ENCODE results near the gene TAPBP. TPM values are rescaled to one million over a fixed set of nuclear protein-coding genes. Genes with fewer than 3 reads are reported as not detected.
"Not testable (repeated sequence)": the region's sequence is repeated elsewhere in the genome, so short reads cannot be mapped to it uniquely, and the experiment has no call there.

The TAPBP gene
- total and polyA plus RNA-seq, 2 donors (not counting 1 experiment from before 2014, with no cell fraction given), result 50.3 to 56.0 TPM

- peak within 1 kb of the TSS; percentile 70 for H3K4me2 ChIP-seq (ENCODE audit: extremely low read depth, insufficient read depth, low read length)
- no peak within 1 kb of the TSS for H2AFZ ChIP-seq (ENCODE audit: low read length)
- H4K20me1 ChIP-seq (ENCODE audit: control insufficient read depth, extremely low read depth, insufficient read depth, low read length), result no peaks in the 10 kb centered on the region
- peak within 1 kb of the TSS; percentile 18 to 59 (median 46) for H3K4me3 ChIP-seq (replicated peaks in 1 of 4; ENCODE audit: control extremely low read depth in 1 of 4, insufficient read depth in 1 of 4, low read depth in 3 of 4, low read length in 4 of 4)
- H3K36me3 ChIP-seq (ENCODE audit: control insufficient read depth, insufficient read depth, low read length), result peaks cover 35% of the 10 kb centered on the region
- no peaks in the 10 kb centered on the region for H3K9me3 ChIP-seq (ENCODE audit: control insufficient read depth, insufficient read depth, low read depth, low read length)
- peak; percentile 69 to 75 for DNase-seq (ENCODE audit: low read depth in 2 of 2)
- peak; percentile 33 to 37 for TF ChIP-seq CTCF (conservative IDR thresholded peaks at IDR 0.05 in 1 of 2, IDR thresholded peaks at IDR 0.05 in 1 of 2; ENCODE audit: low read depth in 1 of 2, low read length in 2 of 2)
- no peak for TF ChIP-seq EZH2 (IDR thresholded peaks at IDR 0.05; ENCODE audit: low read length, missing control alignments)
- H3K9ac ChIP-seq (ENCODE audit: insufficient read depth, low read length), result peak within 1 kb of the TSS; percentile 52
- no peaks in the 10 kb centered on the region for H3K27me3 ChIP-seq (ENCODE audit: control insufficient read depth, insufficient read depth, low read length)
- peak within 1 kb of the TSS; percentile 67 for H3K27ac ChIP-seq (ENCODE audit: insufficient read depth, low read length)
- H3K79me2 ChIP-seq (ENCODE audit: control insufficient read depth, insufficient read depth, low read length), result peaks cover 39% of the 10 kb centered on the region
- peaks cover 19% of the 10 kb centered on the region for H3K4me1 ChIP-seq (ENCODE audit: control insufficient read depth, extremely low read depth, insufficient read depth, low read length)
These were observed 36.8 kb downstream of the TAPBP start, which contains the start of gene B3GALT4 for GRCh38 chr6:33276864-33277662. B3GALT4 (plus strand) TSS chr6:33277123; CDS start chr6:33277420, 297 bp downstream.

GRCh38 chr6:33276581-33276863 is 37.4 kb downstream of the TAPBP start:
- Histone ChIP-seq H3K27me3 (ENCODE audit: control insufficient read depth, insufficient read depth, low read length) (no peaks in the 10 kb centered on the region), H3K36me3 (ENCODE audit: control insufficient read depth, insufficient read depth, low read length) (peaks cover 34% of the 10 kb centered on the region), H4K20me1 (ENCODE audit: control insufficient read depth, extremely low read depth, insufficient read depth, low read length) (no peaks in the 10 kb centered on the region), H3K9me3 (ENCODE audit: control insufficient read depth, insufficient read depth, low read depth, low read length) (no peaks in the 10 kb centered on the region), H3K4me1 (ENCODE audit: control insufficient read depth, extremely low read depth, insufficient read depth, low read length) (peaks cover 19% of the 10 kb centered on the region), H3K4me3 (replicated peaks in 1 of 4; ENCODE audit: control extremely low read depth in 1 of 4, insufficient read depth in 1 of 4, low read depth in 3 of 4, low read length in 4 of 4) (peak overlapping the region; percentile 18 to 59 (median 46)), H3K79me2 (ENCODE audit: control insufficient read depth, insufficient read depth, low read length) (peaks cover 41% of the 10 kb centered on the region), H2AFZ (ENCODE audit: low read length) (no peak overlapping the region), H3K4me2 (ENCODE audit: extremely low read depth, insufficient read depth, low read length) (peak overlapping the region; percentile 55), H3K9ac (ENCODE audit: insufficient read depth, low read length) (peak overlapping the region; percentile 52), H3K27ac (ENCODE audit: insufficient read depth, low read length) (peak overlapping the region; percentile 67)
- peak in 1 of 2 donors; percentile 4 for DNase-seq (ENCODE audit: low read depth in 2 of 2)
- TF ChIP-seq EZH2 (IDR thresholded peaks at IDR 0.05; ENCODE audit: low read length, missing control alignments), result no peak
- no peak for TF ChIP-seq CTCF (conservative IDR thresholded peaks at IDR 0.05 in 1 of 2, IDR thresholded peaks at IDR 0.05 in 1 of 2; ENCODE audit: low read depth in 1 of 2, low read length in 2 of 2)

GRCh38 chr6:33275795-33276580 is 37.9 kb downstream of the TAPBP start:
- peak overlapping the region; percentile 67 for H3K27ac ChIP-seq (ENCODE audit: insufficient read depth, low read length)
- H3K9ac ChIP-seq (ENCODE audit: insufficient read depth, low read length); H3K9me3 ChIP-seq (ENCODE audit: control insufficient read depth, insufficient read depth, low read depth, low read length); H2AFZ ChIP-seq (ENCODE audit: low read length); H4K20me1 ChIP-seq (ENCODE audit: control insufficient read depth, extremely low read depth, insufficient read depth, low read length); H3K27me3 ChIP-seq (ENCODE audit: control insufficient read depth, insufficient read depth, low read length); DNase-seq (ENCODE audit: low read depth in 2 of 2): not testable (repeated sequence)
- peaks cover 34% of the 10 kb centered on the region for H3K36me3 ChIP-seq (ENCODE audit: control insufficient read depth, insufficient read depth, low read length)
- H3K4me2 ChIP-seq (ENCODE audit: extremely low read depth, insufficient read depth, low read length), result peak overlapping the region; percentile 70
- peaks cover 19% of the 10 kb centered on the region for H3K4me1 ChIP-seq (ENCODE audit: control insufficient read depth, extremely low read depth, insufficient read depth, low read length)
- peak overlapping the region in 3 of 4 experiments; percentile 37 to 59 (median 54) for H3K4me3 ChIP-seq (replicated peaks in 1 of 4; ENCODE audit: control extremely low read depth in 1 of 4, insufficient read depth in 1 of 4, low read depth in 3 of 4, low read length in 4 of 4)
- peaks cover 45% of the 10 kb centered on the region for H3K79me2 ChIP-seq (ENCODE audit: control insufficient read depth, insufficient read depth, low read length)

All from fibroblast of lung (primary cell).